ENCODE data around the gene CLK3.

CLK3 gene

GRCh38 chr15:74612677-74613076 lies 3.0 kb upstream of the CLK3 start:
- H3K27me3 ChIP-seq (ENCODE audit: insufficient read depth, poor library complexity, severe bottlenecking), result no peaks in the 10 kb centered on the region
- peaks cover 8% of the 10 kb centered on the region for H3K4me1 ChIP-seq (ENCODE audit: insufficient read depth, poor library complexity, severe bottlenecking)
- no peak overlapping the region for H3K27ac ChIP-seq (ENCODE audit: poor library complexity, severe bottlenecking)
- no peak overlapping the region for H3K4me3 ChIP-seq (ENCODE audit: severe bottlenecking)
- TF ChIP-seq, protein P1, sequence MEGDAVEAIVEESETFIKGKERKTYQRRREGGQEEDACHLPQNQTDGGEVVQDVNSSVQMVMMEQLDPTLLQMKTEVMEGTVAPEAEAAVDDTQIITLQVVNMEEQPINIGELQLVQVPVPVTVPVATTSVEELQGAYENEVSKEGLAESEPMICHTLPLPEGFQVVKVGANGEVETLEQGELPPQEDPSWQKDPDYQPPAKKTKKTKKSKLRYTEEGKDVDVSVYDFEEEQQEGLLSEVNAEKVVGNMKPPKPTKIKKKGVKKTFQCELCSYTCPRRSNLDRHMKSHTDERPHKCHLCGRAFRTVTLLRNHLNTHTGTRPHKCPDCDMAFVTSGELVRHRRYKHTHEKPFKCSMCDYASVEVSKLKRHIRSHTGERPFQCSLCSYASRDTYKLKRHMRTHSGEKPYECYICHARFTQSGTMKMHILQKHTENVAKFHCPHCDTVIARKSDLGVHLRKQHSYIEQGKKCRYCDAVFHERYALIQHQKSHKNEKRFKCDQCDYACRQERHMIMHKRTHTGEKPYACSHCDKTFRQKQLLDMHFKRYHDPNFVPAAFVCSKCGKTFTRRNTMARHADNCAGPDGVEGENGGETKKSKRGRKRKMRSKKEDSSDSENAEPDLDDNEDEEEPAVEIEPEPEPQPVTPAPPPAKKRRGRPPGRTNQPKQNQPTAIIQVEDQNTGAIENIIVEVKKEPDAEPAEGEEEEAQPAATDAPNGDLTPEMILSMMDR (IDR thresholded peaks at IDR 0.05; ENCODE audit: poor library complexity, severe bottlenecking), result no peak
- DNase-seq (ENCODE audit: low spot score), result no peak
- no peaks in the 10 kb centered on the region for H3K9me3 ChIP-seq (ENCODE audit: severe bottlenecking)
- ATAC-seq (ENCODE audit: low read depth), result no peak
- H3K36me3 ChIP-seq (ENCODE audit: low read depth), result no peaks in the 10 kb centered on the region

DNA sequence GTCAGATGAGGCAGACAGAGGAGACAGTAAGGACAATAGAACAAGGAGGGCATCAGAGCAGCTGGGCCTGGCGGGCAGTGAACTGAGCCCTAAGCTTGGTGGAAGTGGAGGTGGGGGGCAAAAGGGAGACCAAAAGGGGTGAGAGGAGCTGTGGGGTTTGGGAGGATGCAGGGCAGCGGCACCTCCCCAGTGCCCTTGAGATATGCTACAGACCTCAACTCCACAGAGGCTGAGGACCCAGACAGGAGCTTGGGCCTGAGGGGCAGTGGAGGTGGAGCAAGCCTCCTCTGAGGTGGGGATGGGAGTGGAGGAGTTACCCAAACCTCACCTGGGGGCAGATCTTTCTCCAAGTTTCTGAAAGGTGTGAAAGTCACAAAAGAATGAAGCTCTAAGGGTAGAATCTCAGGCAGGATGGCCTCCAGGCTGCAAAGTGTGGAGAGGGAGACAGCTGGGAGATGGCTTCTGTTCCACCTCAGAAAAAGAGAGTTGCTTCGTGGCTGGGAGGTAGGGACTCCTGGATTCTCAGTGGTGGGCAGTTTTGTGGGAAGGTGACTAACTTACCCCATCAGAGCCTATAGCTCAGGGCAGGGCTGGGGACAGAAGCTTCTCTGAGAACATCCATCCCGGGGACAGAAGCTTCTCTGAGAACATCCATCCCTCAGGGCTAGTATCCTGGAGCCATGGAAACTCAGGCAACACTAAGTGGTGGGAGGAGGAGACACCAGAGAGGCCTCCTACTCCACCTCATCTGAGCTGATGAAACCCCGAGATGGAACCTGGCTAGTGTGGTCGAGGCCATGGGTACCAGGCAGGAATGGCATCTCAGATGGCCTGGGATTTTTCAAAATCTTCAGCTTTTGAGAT lies 2.3 kb upstream of the CLK3 start:
- peaks cover 8% of the 10 kb centered on the region for H3K4me1 ChIP-seq (ENCODE audit: insufficient read depth, poor library complexity, severe bottlenecking)
- H3K9me3 ChIP-seq (ENCODE audit: severe bottlenecking), result no peaks in the 10 kb centered on the region
- no peak overlapping the region for H3K4me3 ChIP-seq (ENCODE audit: severe bottlenecking)
- TF ChIP-seq, protein P1 (IDR thresholded peaks at IDR 0.05; ENCODE audit: poor library complexity, severe bottlenecking), result no peak
- H3K36me3 ChIP-seq (ENCODE audit: low read depth), result no peaks in the 10 kb centered on the region
- H3K27me3 ChIP-seq (ENCODE audit: insufficient read depth, poor library complexity, severe bottlenecking), result no peaks in the 10 kb centered on the region
- no peak for ATAC-seq (ENCODE audit: low read depth)
- DNase-seq (ENCODE audit: low spot score), result no peak
- H3K27ac ChIP-seq (ENCODE audit: poor library complexity, severe bottlenecking), result no peak overlapping the region

DNA sequence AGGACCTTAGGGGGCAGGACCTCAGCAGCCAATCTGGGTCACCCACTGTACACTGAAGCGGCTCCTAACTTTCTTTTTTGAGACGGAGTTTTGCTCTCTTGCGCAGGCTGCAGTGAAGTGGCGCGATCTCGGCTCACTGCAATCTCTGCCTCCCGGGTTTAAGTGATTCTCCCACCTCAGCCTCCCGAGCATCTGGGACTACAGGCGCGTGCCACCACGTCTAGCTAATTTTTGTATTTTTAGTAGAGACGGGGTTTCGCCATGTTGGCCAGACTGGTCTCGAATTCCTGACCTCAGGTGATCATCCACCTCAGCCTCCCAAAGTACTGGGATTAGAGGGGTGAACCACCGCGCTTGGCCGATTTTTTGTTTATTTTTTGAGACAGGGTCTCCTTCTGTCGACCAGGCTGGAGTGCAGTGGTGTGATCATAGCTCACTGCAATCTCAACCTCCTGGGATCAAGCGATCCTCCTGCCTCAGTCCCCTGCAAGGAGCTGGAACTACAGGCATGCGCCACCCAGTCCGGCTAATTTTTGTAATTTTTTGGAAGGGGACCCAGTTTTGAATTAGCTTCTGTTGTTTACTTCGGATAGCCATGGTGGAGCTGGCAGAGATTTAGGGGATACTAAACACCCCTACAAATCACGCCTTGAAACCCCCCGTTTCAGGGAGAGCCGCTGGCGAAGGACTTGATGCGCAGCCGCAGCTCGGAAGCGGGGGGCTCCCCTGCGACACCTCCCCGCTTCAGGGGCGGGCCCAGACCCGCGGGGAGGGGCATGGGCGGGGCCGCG lies 1.5 kb upstream of the CLK3 start:
- ATAC-seq (ENCODE audit: low read depth) (no peak), DNase-seq (ENCODE audit: low spot score) (no peak)
- peak overlapping the region; percentile 70 for H3K4me3 ChIP-seq (ENCODE audit: severe bottlenecking)
- no peaks in the 10 kb centered on the region for H3K27me3 ChIP-seq (ENCODE audit: insufficient read depth, poor library complexity, severe bottlenecking)
- H3K36me3 ChIP-seq (ENCODE audit: low read depth), result peaks cover 4% of the 10 kb centered on the region
- H3K9me3 ChIP-seq (ENCODE audit: severe bottlenecking), result no peaks in the 10 kb centered on the region
- peaks cover 8% of the 10 kb centered on the region for H3K4me1 ChIP-seq (ENCODE audit: insufficient read depth, poor library complexity, severe bottlenecking)
- peak overlapping the region; percentile 73 for H3K27ac ChIP-seq (ENCODE audit: poor library complexity, severe bottlenecking)
- TF ChIP-seq, protein P1 (IDR thresholded peaks at IDR 0.05; ENCODE audit: poor library complexity, severe bottlenecking), result no peak

- DNase-seq (ENCODE audit: low spot score) (no peak), ATAC-seq (ENCODE audit: low read depth) (peak; percentile 51)
- Histone ChIP-seq H3K9me3 (ENCODE audit: severe bottlenecking) (no peaks in the 10 kb centered on the region), H3K27me3 (ENCODE audit: insufficient read depth, poor library complexity, severe bottlenecking) (no peaks in the 10 kb centered on the region), H3K4me1 (ENCODE audit: insufficient read depth, poor library complexity, severe bottlenecking) (peaks cover 8% of the 10 kb centered on the region), H3K36me3 (ENCODE audit: low read depth) (peaks cover 12% of the 10 kb centered on the region), H3K4me3 (ENCODE audit: severe bottlenecking) (peak overlapping the region; percentile 70), H3K27ac (ENCODE audit: poor library complexity, severe bottlenecking) (peak overlapping the region; percentile 73)
- TF ChIP-seq, protein P1 (IDR thresholded peaks at IDR 0.05; ENCODE audit: poor library complexity, severe bottlenecking), result peak; percentile 19
Observed at GRCh38 chr15:74614744-74615507, 710 bp upstream of the CLK3 start.
